Measurements from ENCODE around the gene RFTN1.

The RFTN1 gene

DNA sequence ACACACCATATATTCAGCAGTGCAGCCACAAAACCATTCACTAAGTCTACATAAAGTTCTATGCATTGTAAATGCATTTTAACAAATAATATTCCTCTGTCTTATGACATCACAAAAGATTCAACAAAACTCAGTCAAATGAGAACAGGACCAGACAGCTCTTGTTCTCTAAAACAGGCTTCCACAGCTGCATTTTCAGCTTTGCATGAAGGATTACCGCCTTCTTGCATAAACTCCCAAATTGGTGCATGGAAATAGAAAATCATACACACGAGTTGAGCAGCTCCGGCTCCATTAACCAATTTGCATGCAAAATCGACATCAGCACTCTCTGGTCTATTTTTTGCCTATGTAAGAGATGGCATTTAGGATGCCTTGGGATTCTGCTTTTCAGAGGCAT lies 66.4 kb downstream of the RFTN1 start:
- TF ChIP-seq, protein P1, sequence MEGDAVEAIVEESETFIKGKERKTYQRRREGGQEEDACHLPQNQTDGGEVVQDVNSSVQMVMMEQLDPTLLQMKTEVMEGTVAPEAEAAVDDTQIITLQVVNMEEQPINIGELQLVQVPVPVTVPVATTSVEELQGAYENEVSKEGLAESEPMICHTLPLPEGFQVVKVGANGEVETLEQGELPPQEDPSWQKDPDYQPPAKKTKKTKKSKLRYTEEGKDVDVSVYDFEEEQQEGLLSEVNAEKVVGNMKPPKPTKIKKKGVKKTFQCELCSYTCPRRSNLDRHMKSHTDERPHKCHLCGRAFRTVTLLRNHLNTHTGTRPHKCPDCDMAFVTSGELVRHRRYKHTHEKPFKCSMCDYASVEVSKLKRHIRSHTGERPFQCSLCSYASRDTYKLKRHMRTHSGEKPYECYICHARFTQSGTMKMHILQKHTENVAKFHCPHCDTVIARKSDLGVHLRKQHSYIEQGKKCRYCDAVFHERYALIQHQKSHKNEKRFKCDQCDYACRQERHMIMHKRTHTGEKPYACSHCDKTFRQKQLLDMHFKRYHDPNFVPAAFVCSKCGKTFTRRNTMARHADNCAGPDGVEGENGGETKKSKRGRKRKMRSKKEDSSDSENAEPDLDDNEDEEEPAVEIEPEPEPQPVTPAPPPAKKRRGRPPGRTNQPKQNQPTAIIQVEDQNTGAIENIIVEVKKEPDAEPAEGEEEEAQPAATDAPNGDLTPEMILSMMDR (IDR thresholded peaks at IDR 0.05; ENCODE audit: insufficient read depth, low read length, missing control alignments) = no peak
- CTCF ChIA-PET = no interaction called here

DNA sequence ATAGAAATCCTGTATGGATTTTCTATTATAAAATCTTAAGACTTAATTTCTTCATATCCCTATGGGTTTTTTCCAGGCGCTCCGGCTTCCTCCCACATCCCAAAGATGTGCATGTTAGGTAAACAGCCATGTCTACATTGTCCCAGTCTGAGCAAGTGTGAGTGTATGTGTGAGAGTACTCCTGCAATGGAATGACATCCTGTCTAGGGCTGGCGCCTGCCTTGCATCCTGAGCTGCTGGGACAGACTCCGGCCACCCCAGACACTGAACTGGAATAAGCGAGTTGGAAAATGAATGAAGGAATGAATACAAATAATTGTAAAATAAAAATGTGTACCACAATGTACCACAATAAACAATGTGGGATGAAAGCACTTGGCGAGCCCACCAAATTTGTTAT lies 69.2 kb downstream of the RFTN1 start:
- POLR2A ChIA-PET = no interaction called here
- DNase-seq (ENCODE audit: low read depth, low spot score) = no peak
- TF ChIP-seq, protein P1 (IDR thresholded peaks at IDR 0.05; ENCODE audit: insufficient read depth, low read length, missing control alignments) = no peak
- CTCF ChIA-PET = no interaction called here
- no peak overlapping the region for H3K4me3 ChIP-seq (ENCODE audit: low read depth, low read length)

More for the DNA sequence above, 66.4 kb downstream of the RFTN1 start:
- DNase-seq (ENCODE audit: low read depth, low spot score) = no peak
- H3K4me3 ChIP-seq (ENCODE audit: low read depth, low read length) = no peak overlapping the region
- POLR2A ChIA-PET = no interaction called here

DNA sequence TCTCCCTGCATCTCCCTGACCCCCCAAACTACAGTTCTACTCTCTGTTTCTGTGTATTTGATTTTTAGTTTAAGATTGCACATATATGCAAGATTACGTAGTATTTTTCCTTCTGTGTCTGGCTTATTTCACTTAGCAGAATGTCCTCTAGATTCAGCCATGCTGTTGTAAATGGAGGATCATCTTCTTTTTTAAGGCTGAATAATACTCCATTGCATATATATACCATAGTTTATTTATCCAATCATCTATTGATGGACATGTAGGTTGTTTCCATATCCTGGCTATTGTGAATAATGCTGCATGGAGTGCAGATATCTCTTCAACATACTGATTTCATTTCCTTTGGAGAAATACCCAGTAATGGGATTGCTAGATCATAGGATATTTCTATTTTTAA lies 70.8 kb downstream of the RFTN1 start:
- no peak overlapping the region for H3K4me3 ChIP-seq (ENCODE audit: low read depth, low read length)
- no peak for DNase-seq (ENCODE audit: low read depth, low spot score)
- POLR2A ChIA-PET = no interaction called here
- TF ChIP-seq, protein P1 (IDR thresholded peaks at IDR 0.05; ENCODE audit: insufficient read depth, low read length, missing control alignments) = no peak
- CTCF ChIA-PET = no interaction called here

DNA sequence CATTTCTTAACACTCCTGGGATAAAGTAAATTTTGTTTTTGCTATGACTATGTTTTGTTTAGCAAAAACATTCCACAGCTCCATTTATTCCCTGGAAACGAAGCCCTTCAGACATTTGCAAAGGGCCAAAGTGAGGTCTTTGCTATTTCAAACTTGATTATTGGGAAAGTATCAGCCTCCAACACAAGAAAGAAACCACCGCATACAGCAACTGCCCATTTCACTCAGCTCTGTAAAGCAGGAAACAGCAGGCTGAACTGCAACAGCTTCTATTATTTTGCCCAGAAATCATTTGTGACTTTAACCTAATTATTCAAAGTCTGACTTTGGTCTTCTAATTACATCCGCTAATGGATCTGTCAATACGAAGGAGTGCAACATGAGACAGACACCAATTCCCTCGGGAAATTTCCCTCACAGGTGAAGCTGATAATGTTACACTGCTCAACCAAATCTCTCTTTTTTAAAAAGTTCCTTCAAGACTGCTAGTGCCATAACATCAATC lies 72.1 kb downstream of the RFTN1 start:
- no peak for DNase-seq (ENCODE audit: low read depth, low spot score)
- CTCF ChIA-PET = interaction anchor here (0.6 to 1.1 kb wide), 3 partner anchors 11 to 151 kb away, joined by 3 read pairs; no protein-coding TSS in a partner anchor
- POLR2A ChIA-PET = no interaction called here
- H3K4me3 ChIP-seq (ENCODE audit: low read depth, low read length) = no peak overlapping the region
- TF ChIP-seq, protein P1 (IDR thresholded peaks at IDR 0.05; ENCODE audit: insufficient read depth, low read length, missing control alignments) = no peak

DNA sequence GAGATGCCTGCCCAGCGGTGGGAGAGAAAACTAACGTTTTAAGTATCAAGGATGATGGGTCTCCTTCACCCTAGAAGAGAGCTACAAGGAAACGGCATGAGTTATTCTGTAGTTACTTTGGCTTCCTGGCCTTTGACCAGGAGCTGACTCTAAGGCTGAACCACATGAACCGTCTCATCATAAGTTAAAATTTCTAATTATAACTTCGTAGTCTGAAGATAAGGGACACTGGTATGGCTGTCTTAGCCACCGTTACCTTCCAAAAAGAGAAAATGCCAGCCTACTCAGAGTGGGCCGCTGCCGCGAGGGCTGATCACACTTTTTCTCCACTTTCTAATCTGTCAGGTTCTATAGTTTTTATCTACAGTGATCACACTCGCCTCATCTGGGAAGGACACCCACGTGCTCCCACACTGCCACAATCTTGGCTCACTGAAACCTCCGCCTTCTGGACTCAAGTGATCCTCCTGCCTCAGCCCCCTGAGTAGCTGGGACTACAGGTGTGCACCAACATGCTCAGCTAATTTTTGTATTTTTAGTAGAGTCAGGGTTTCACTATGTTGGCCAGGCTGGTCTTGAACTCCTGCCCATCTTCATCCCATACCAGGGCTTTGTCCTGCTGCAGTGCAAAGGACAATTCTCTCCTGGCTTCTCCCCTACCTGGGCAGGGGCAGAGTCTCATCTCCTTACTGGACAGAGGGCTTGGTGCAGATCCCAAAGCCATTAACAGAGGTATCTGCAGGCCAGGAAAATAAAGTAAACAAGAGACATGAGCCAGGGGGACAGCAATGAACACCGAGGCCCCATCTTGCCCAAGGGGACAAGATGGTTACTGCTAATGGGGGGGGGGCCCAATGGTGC lies 73.4 kb downstream of the RFTN1 start:
- no peak for DNase-seq (ENCODE audit: low read depth, low spot score)
- CTCF ChIA-PET = no interaction called here
- POLR2A ChIA-PET = no interaction called here
- TF ChIP-seq, protein P1 (IDR thresholded peaks at IDR 0.05; ENCODE audit: insufficient read depth, low read length, missing control alignments) = no peak
- no peak overlapping the region for H3K4me3 ChIP-seq (ENCODE audit: low read depth, low read length)

DNA sequence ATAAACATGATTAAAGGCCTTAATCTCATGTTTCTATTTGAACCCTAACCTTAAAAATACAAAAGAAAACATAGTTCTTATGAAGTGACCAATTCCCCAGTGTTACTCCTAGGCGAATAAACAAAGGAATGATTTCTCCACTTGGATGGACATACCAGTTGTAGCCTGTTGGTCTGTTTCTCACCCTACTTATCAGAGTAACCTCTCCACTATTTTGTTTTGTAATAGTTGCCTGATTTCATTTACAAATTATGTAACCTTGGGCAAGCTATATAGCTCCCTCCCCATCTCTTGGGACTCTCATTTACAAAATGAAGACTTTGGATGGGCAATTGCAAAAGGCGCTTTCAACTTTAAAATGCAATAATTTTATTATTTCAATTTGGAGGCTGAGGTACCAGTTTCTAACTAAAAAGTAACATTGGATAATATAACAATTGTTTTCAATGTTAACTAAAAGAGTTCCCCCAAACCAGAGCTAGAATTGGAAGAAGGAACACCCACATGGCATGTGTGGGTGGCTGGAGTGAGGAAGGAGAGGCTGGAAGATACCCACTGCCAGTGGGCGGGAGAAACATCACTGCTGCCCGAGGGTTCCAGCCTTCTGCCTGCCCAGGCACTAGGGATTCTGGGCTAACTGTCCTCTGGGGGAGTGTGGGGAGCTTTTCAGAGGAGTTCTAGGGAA lies 74.2 kb downstream of the RFTN1 start:
- no peak overlapping the region for H3K4me3 ChIP-seq (ENCODE audit: low read depth, low read length)
- no peak for DNase-seq (ENCODE audit: low read depth, low spot score)
- POLR2A ChIA-PET = no interaction called here
- CTCF ChIA-PET = interaction anchor here (0.7 kb wide), 1 partner anchor 149 kb away, joined by 3 read pairs; no protein-coding TSS in a partner anchor
- TF ChIP-seq, protein P1 (IDR thresholded peaks at IDR 0.05; ENCODE audit: insufficient read depth, low read length, missing control alignments) = no peak

Measured in AG04449 (cell line).